ENCODE data around the gene ZNF276.
"Not testable (repeated sequence)": the region's sequence is repeated elsewhere in the genome, so short reads cannot be mapped to it uniquely, and the experiment has no call there.

Gene ZNF276, protein sequence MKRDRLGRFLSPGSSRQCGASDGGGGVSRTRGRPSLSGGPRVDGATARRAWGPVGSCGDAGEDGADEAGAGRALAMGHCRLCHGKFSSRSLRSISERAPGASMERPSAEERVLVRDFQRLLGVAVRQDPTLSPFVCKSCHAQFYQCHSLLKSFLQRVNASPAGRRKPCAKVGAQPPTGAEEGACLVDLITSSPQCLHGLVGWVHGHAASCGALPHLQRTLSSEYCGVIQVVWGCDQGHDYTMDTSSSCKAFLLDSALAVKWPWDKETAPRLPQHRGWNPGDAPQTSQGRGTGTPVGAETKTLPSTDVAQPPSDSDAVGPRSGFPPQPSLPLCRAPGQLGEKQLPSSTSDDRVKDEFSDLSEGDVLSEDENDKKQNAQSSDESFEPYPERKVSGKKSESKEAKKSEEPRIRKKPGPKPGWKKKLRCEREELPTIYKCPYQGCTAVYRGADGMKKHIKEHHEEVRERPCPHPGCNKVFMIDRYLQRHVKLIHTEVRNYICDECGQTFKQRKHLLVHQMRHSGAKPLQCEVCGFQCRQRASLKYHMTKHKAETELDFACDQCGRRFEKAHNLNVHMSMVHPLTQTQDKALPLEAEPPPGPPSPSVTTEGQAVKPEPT

DNA sequence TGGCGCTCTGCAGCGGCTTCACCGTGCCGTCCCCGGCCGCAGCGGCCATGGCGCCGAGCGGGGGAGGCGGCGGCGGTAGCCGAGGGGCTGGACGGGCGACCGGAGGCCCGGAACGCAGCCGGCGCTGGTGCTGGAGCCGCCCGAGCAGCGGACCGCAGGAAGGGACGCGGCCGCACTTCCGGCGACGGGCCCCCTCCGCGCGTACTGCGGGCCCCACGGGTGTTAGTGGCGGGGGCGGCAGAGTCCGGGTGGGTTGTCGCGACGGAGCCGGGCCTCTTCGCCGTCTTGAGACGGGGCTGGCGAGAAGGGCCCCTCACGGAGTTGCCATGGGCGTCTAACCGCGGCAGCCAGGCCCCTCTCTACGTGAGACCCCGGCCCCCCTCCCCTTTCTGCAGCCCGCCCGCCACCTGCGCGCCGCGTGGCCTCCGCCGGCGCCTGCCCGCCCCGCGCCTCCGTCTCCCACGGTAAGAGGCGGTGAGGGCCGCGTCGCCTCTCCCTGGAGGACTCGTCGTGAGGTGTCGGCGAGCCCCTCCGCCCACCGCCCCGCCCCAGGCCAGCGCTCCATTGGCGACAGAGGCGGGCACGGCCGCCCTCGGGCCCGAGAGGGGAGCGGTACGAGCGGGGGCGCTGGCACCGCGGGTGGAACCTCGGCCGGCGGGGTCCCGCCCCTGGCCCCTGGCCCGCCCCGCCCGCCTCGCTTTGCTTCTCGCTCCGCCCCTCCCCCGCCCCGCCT is at the start of gene ZNF276, which contains the start of gene VPS9D1:
Gene ZNF276 (plus strand): TSS at position 725 of the 733 bp plus-strand sequence. CDS start 104 bp downstream, outside the sequence.
Gene VPS9D1 (minus strand): TSS at position 86 of the 733 bp plus-strand sequence. CDS start 37 bp downstream, at position 49.
- DNase-seq (ENCODE audit: low read depth, low spot score) = no peak
- H3K27ac ChIP-seq = peak within 1 kb of the TSS; percentile 91

DNA sequence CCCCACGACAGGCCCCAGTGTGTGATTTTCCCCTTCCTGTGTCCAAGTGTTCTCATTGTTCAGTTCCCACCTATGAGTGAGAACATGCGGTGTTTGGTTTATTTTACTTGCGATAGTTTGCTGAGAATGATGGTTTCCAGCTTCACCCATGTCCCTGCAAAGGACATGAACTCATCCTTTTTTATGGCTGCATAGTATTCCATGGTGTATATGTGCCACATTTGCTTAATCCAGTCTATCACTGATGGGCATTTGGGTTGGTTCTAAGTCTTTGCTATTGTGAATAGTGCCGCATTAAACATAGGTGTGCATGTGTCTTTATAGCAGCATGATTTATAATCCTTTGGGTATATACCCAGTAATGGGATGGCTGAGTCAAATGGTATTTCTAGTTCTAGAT is 49.8 kb upstream of the ZNF276 start:
- DNase-seq (ENCODE audit: low read depth, low spot score); H3K27ac ChIP-seq: not testable (repeated sequence)

DNA sequence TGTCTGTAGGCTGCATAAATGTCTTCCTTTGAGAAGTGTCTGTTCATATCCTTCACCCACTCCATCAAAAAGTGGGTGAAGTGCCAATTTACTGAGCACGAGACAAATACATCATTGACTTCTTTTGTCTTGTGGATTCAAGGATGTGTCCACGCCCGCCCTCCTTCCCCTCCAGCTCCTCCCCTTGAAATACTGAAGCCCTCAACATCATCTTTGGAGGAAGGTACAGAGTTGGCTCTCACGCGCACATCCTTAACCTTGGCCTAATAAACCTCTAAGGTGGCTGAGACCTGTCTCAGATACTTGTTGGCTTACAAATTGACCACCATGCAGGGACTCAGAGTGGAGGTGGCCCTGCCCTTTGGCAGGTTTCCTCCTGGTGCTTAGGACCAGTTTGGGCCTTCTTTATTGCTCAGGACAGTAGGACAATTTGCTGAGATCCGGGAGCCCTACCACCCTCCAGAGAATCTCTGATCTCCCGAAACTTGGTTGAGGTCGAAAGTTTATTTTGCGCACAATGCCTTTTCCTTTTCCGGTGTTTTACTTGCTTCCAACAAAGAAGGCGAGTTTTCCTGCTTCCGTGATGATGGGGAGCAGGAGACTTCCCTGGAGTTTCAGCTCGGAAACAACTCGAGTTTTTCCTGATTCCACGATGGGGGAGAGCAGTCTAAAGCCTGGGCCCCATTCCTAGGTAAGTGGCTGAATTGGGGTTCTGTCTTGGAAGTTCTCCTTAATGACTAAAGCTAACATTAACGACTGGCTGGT is 49.0 kb upstream of the ZNF276 start:
- no peak overlapping the region for H3K27ac ChIP-seq
- DNase-seq (ENCODE audit: low read depth, low spot score) = no peak

DNA sequence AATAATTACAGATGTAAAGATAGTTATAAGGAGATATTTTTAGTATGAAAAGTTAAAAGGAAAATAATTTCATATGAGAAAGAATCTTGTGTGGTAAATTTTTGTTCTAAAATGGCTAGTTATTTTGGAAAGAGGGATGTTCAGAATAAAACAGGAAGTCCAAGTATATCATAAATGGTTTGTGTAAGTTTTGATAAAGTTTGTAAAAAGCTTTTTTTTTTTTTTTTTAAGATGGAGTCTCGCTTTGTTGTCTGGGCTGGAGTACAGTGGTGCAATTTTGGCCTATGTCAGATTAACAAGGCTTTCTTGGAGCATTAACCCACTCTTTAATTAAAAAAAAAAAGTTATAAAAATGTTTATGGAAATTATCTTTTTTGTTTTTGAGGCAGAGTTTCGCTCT is 43.1 kb upstream of the ZNF276 start:
- DNase-seq (ENCODE audit: low read depth, low spot score) = no peak
- no peak overlapping the region for H3K27ac ChIP-seq

DNA sequence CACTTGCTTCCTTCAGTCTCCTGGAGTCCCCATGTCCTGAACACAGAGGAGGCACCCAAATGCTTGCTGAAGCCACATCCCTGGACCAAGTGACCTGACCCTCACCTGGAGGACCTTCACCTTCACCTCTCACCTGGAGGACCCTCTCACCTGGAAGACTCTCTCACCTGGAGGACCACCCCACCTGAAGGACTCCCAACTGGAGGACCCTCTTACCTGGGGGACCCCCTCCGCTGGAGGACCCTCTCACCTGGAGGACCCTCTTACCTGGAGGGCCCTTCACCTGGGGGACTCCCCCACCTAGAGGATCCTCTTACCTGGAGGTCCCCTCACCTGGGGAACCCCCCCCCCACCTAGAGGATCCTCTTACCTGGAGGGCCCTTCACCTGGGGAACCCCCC is 35.4 kb upstream of the ZNF276 start:
- H3K27ac ChIP-seq = no peak overlapping the region

DNA sequence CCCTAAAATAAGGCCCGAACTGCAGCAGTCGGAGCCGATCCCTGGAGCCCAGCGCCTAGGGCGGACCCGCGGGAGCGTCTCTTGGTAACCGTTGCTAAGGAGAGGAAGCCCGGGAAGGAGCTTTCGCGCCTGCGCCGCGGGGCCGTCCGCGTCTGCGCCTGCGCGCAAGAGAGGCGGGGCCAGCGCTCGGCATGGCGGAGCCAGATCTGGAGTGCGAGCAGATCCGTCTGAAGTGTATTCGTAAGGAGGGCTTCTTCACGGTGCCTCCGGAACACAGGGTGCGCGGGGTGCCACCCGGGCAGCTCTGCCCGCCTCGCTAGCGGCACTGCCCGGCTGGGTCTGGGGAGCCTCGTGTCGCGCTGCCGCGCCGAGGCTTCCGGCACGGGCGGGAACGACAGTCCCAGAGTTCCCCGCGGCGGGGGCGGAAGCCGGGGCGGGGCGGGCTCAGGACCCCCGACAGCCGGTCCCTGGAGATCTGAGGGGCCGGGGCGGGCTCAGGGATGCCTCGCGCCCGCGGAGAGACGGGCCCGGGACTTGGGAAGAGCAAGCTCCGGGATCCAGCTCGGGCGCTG is 34.7 kb upstream of the ZNF276 start, which contains the start of gene CDK10:
Gene CDK10 (plus strand): TSS at position 170 of the 572 bp plus-strand sequence. CDS start 22 bp downstream, at position 192.
- peak within 1 kb of the TSS; percentile 82 for H3K27ac ChIP-seq
- DNase-seq (ENCODE audit: low read depth, low spot score) = no peak

More for the DNA sequence above, 35.4 kb upstream of the ZNF276 start:
- DNase-seq (ENCODE audit: low read depth, low spot score) = no peak

DNA sequence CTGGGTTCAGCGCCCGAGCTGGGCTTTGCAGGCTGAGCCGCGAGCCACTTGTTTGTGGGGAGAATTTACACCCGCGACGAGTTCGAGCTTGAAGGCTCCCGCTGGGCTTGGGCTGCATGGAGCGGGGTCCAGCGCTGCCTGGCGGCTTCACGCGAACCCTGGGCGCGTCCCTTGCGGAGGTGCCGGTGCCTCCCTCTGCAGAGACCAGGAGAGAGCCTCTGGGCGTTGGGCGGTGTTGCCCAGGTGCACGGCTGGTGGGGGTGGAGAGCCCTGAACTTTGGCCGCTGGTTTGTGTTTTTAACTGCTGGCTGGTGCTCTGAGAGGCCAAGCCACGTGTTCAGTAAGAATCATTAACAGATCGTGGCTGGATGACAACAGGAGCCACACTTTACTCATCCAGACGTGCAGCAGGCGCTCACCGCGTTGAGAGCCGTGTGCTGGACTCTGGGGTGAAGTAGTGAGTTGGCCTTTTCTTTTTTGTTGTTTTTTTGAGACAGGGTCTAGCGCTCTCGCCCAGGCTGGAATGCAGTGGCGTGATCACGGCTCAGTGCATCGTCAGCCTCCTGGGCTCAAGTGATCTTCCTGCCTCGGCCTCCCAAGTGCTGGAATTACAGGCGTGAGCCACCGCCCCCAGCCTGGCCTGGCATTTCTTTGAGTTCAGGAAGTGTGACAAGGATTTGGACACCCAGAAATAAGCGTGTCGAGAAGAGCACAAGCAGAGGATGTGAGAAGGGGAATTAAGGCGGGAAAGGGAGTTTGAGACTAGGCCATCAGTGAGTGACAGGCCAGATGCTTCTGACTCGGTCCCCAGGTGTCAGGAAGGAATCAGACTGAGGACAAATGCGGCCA is 34.0 kb upstream of the ZNF276 start:
- DNase-seq (ENCODE audit: low read depth, low spot score) = peak; percentile 14
- H3K27ac ChIP-seq = peak overlapping the region; percentile 82

DNA sequence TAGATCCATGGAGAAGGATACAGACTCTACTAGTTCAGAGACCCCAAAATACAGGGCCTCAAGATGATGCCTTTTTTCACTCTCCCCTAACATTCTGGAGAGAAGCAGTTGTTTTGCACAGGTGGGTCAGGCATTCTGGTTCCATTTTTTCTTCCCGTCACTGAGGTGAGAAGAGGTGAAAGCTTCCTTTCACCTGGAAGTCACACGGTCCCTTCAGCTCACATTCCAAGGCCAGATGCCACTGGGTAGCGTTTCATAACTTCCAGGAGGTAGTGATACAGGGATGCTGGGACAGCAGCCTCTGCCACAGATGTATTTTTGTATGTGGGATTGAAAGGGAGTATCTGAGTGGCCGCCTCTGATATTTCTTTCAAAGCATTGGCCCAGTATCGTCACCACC is 32.9 kb upstream of the ZNF276 start:
- no peak for DNase-seq (ENCODE audit: low read depth, low spot score)
- H3K27ac ChIP-seq = no peak overlapping the region

DNA sequence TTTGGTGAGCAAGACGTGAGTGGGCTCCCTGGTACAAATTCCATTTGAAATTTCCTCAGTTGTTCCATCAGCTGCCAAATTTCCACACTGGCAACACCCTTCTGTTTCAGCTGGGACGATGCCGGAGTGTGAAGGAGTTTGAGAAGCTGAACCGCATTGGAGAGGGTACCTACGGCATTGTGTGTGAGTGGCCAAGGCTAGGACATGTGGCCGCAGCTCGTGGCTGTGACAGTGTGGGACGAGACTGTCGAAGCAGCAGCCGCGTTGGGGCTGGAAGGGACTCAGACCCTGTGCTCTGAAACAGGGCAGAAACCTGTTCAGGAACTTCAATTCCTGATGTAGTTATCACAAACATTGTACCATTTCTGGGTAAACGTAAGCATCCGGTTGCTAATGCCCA is 32.2 kb upstream of the ZNF276 start:
- H3K27ac ChIP-seq = no peak overlapping the region
- DNase-seq (ENCODE audit: low read depth, low spot score) = no peak

DNA sequence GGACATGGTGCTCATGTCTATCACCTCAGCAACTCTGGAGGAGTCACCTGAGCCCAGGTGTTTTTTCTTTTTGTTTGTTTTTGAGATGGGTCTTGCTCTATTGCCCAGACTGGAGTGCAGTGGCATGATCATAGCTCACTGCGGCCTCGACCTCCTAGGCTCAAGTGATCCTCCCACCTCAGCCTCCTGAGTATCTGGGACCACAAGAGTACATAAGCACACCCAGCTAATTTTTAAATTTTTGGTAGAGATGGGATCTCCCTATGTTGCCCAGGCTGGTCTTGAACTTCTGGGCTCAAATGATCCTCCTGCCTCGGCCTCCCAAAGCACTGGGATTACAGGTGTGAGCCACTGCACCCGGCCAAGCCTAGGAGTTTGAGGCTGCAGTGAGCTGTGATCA is 31.7 kb upstream of the ZNF276 start:
- H3K27ac ChIP-seq; DNase-seq (ENCODE audit: low read depth, low spot score): not testable (repeated sequence)

DNA sequence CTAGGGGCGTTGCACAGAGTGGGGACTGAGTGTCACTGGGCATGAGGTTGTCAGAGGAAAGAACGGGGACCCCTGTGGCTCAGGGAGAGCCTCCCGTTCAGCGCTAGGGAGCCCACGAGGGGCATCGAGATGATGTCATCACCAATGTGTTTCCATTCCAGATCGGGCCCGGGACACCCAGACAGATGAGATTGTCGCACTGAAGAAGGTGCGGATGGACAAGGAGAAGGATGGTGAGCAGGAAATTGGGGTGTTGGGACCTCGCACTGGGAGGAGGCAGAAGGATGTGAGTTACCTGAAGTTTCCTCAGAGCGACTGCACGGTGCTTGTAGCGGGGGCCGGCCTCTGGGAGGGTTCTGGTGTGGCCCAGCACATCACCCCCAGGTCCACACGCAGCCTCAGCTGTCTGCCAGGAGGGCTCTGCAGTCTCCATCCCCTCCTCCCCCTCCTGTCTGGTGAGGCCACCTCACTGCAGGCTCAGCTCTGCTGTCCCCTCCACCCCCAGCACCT is 30.9 kb upstream of the ZNF276 start:
- DNase-seq (ENCODE audit: low read depth, low spot score) = no peak
- H3K27ac ChIP-seq = no peak overlapping the region

DNA sequence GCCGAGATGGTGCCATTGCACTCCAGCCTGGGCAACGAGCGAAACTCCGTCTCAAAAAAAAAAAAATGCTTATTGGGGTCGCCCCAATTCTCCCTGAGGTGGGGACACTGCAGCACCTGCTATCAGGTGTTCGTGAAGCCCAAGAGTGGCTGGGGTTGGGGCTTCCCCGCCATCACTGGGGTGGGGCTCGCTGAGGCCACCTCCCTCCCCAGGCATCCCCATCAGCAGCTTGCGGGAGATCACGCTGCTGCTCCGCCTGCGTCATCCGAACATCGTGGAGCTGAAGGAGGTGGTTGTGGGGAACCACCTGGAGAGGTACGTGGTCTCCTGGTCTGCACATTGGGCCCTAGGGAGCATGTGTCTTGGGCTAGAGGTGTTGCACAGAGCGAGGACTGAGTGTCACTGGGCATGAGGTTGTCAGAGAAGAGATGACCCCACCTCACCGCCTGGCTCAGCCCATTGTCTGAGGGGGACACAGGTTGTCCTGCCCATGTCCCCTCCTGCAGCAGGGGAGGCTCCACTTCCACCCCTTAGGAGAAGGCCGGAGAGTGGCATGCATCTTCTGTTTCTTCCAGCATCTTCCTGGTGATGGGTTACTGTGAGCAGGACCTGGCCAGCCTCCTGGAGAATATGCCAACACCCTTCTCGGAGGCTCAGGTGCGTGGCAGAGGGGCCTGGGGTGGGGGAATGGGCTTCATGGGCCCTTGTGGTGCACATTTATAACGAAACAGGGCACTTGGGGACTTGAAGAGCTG is 29.9 kb upstream of the ZNF276 start:
- no peak overlapping the region for H3K27ac ChIP-seq
- DNase-seq (ENCODE audit: low read depth, low spot score) = no peak

DNA sequence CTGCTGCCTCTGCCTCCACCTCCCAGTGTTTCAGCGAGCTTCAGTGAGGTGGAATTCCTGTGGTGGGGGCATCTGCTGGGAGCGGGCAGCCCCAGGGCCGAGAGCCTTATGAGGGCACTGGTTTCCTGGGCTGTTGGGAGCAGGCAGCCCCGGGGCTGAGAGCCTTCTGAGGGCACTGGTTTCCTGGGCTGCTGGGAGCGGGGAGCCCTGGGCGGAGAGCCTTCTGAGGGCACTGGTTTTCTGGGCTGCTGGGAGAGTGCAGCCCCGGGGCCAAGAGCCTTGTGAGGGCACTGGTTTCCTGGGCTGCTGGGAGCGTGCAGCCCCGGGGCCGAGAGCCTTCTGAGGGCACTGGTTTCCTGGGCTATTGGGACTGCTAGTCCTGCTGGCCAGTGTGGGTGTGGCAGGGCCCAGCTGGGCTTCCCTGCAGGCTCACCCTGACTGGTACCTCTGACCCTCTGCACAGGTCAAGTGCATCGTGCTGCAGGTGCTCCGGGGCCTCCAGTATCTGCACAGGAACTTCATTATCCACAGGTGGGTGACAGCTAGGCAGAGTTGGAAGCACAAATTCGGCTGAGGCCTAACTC is 29.3 kb upstream of the ZNF276 start:
- DNase-seq (ENCODE audit: low read depth, low spot score) = no peak
- no peak overlapping the region for H3K27ac ChIP-seq

DNA sequence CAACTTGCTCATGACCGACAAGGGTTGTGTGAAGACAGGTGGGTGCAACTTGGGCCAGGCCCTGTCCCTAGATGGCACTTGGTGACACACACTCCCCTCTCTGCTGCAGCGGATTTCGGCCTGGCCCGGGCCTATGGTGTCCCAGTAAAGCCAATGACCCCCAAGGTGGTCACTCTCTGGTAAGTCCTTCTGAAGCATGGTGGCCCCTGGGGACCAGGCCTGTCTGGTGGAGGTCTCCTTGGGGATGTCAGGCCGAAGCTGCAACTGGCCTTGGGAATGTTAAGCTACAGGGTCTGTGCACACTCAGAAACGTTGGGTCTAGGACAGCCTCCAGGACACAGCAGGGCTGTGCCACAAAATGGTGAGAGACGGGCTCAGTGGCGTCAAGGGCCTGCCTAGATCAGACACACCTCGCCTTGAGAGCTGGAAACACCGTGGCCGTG is 28.0 kb upstream of the ZNF276 start:
- no peak for DNase-seq (ENCODE audit: low read depth, low spot score)

DNA sequence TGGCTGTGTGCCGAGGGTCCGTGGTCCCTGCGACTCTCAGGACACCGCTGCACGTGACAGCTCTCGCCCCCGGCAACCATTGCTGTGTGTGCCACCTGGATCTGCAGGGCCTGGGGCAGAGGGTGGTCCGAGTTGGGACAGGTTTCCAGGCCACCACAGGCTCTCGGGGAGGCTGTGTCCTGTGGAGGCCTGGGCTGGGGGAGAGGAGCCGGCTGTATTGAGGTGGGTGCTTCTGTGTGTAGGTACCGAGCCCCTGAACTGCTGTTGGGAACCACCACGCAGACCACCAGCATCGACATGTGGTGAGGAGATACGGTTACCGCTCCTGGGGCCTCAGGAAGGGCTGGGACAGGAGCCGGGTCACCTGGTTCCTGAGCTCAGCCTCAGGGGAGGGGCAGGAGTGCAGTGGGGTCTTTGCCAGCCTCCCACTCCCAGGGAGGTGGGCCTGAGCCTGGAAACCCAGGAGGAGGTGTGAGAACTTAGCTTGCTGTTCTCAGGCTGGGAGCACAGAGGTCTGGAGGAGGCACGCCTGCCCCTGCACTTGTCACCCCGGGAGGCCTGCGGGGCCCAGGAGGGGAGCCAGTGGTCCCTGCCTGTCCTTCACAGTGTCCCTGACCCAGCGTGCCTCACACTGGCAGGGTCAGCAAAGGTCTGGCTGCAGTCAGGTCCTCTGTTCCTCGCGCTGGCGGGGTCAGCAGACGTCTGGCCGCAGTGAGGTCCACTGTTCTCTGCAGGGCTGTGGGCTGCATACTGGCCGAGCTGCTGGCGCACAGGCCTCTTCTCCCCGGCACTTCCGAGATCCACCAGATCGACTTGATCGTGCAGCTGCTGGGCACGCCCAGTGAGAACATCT is 27.2 kb upstream of the ZNF276 start:
- H3K27ac ChIP-seq = no peak overlapping the region
- no peak for DNase-seq (ENCODE audit: low read depth, low spot score)

More for the DNA sequence above, 28.0 kb upstream of the ZNF276 start:
- H3K27ac ChIP-seq = no peak overlapping the region

DNA sequence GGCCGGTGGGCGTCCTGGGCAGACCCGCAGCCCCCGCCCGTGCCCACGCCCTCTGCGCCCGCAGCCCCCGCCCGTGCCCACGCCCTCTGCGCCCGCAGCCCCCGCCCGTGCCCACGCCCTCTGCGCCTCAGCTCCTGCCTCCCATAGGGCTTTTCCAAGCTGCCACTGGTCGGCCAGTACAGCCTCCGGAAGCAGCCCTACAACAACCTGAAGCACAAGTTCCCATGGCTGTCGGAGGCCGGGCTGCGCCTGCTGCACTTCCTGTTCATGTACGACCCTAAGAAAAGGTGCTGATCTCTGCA is 26.6 kb upstream of the ZNF276 start:
- not testable (repeated sequence) for DNase-seq (ENCODE audit: low read depth, low spot score); H3K27ac ChIP-seq

Data from epithelial cell of prostate (primary cell).